K562 (cell line): ENCODE measurements around the gene GALNT17. TPM values are rescaled to one million over a fixed set of nuclear protein-coding genes. Genes with fewer than 3 reads are reported as not detected.

Experiments used
- ATAC-seq: fragments of 200-7000 bp; cut with Tn5 transposase; 3 replicates; pipeline ENCODE4 v1.9.1; 2020; ENCODE audit warnings: moderate library complexity
- BruUV-seq: library from RNA; stranded (reverse); fragments of 400-500 nt; replicated peaks from 2 replicates; lab custom pipeline; 2021; lab: Mats Ljungman, UMichigan
- CTCF ChIA-PET: fragments of 300-600 bp; formaldehyde crosslinking; extraction: SDS; loops from one replicate; lab custom pipeline; 2021; ENCODE audit warnings: low intra/inter-chr PET ratio; lab: Yijun Ruan, JAX
- POLR2A ChIA-PET: fragments of 300-600, 350-650 bp; sonication (Branson Sonifier 250); formaldehyde crosslinking; extraction: SDS; loops from one replicate; lab custom pipeline; 2021; ENCODE audit warnings: antibody characterized with exemption, inconsistent platforms; lab: Yijun Ruan, JAX
- DNase-seq, 4 experiments: peaks; one replicate each; pipeline versions ENCODE4 v3.0.0 to v3.0.0-alpha.2; 2011 to 2018; ENCODE audit warnings: low spot score in 3 of 4, mixed read lengths in 3 of 4; ENCODE audit errors: extremely low read depth in 1 of 4
- FAIRE-seq: peaks from 2 replicates; lab custom pipeline; 2011; peaks lifted over from hg19 to GRCh38; lab: Jason Lieb, UNC
- H2AFZ ChIP-seq: 2 replicates; pipeline ENCODE4 v1.6.0; 2011; ENCODE audit warnings: low read depth, low read length, control low read depth, inconsistent platforms
- H3K27ac ChIP-seq: fragments of 200-600 bp; 3 replicates; pipeline ENCODE4 v1.8.0; 2011; ENCODE audit warnings: low read depth, mild to moderate bottlenecking, control low read depth, inconsistent platforms, low read length, moderate library complexity, mixed read lengths; ENCODE audit errors: extremely low read depth
- H3K27me3 ChIP-seq, 2 experiments: fragments of 300-600 bp in 1 of 2; 2 replicates in 1 of 2; 3 replicates in 1 of 2; pipeline versions ENCODE4 v1.6.0 to v1.8.0; 2011; ENCODE audit warnings: inconsistent platforms in 2 of 2, low read length in 2 of 2, mild to moderate bottlenecking in 1 of 2, mixed read lengths in 1 of 2, moderate library complexity in 1 of 2; ENCODE audit not compliant: control insufficient read depth in 2 of 2, insufficient read depth in 2 of 2
- H3K36me3 ChIP-seq: fragments of 300-600 bp; 3 replicates; pipeline ENCODE4 v1.8.0; 2011; ENCODE audit warnings: mild to moderate bottlenecking, low read length, inconsistent platforms; ENCODE audit not compliant: control insufficient read depth, insufficient read depth
- H3K4me1 ChIP-seq, 2 experiments: fragments of 200-600 bp in 1 of 2; replicated peaks in 1 of 2; 2 replicates in 1 of 2; 3 replicates in 1 of 2; pipeline versions ENCODE4 v1.5.1 to v1.8.0; 2011; ENCODE audit warnings: inconsistent platforms in 2 of 2, low read length in 2 of 2, mild to moderate bottlenecking in 1 of 2, mixed read lengths in 1 of 2, moderate library complexity in 1 of 2; ENCODE audit not compliant: control insufficient read depth in 2 of 2, insufficient read depth in 2 of 2
- H3K4me2 ChIP-seq: 2 replicates; pipeline ENCODE4 v1.6.1; 2011; ENCODE audit warnings: low read length, control low read depth, inconsistent platforms, mixed read lengths; ENCODE audit not compliant: insufficient read depth
- H3K4me3 ChIP-seq: fragments of 200-600 bp; sonication (generic), shearing (Covaris generic); 2 replicates; pipeline ENCODE4 v1.5.1; 2016; ENCODE audit warnings: control low read depth, inconsistent platforms
- H3K79me2 ChIP-seq: fragments of 200-600 bp; 3 replicates; pipeline ENCODE4 v1.8.0; 2011; ENCODE audit warnings: low read length, inconsistent platforms; ENCODE audit not compliant: control insufficient read depth, insufficient read depth
- H3K9ac ChIP-seq, 2 experiments: 2 replicates each; pipeline versions ENCODE4 v1.6.0 to v1.6.1; 2011; ENCODE audit warnings: low read depth in 2 of 2, low read length in 2 of 2, control low read depth in 1 of 2, inconsistent platforms in 1 of 2, mild to moderate bottlenecking in 1 of 2, mixed read lengths in 1 of 2; ENCODE audit not compliant: insufficient read depth in 1 of 2
- H3K9me1 ChIP-seq: one replicate; pipeline ENCODE4 v1.6.0; 2011; ENCODE audit warnings: inconsistent platforms, mild to moderate bottlenecking, low read length, moderate library complexity; ENCODE audit not compliant: control insufficient read depth, insufficient read depth
- H3K9me3 ChIP-seq: replicated peaks from 2 replicates; pipeline ENCODE4 v1.5.1; 2011; ENCODE audit warnings: low read depth, low read length, inconsistent platforms; ENCODE audit not compliant: control insufficient read depth, insufficient read depth
- H4K20me1 ChIP-seq: replicated peaks from 2 replicates; pipeline ENCODE4 v1.6.1; 2011; ENCODE audit warnings: low read length, inconsistent platforms, mixed read lengths; ENCODE audit not compliant: control insufficient read depth, insufficient read depth
- BRCA1 ChIP-seq, 2 experiments: fragments of 450-650 bp in 1 of 2; sonication (generic) in 1 of 2; formaldehyde crosslinking in 1 of 2; IDR thresholded peaks; 2 replicates each; pipeline versions ENCODE4 v1.5.0 to v1.6.1; 2017 to 2020; ENCODE audit warnings: mild to moderate bottlenecking in 1 of 2, missing genetic modification reagents in 1 of 2
- ETV6 ChIP-seq, 3 experiments: fragments of 150-350 bp in 1 of 3; sonication (generic) in 1 of 3; formaldehyde crosslinking in 1 of 3; IDR thresholded peaks; 2 replicates each; pipeline versions ENCODE4 v1.6.1 to v1.8.0; 2014 to 2022; ENCODE audit warnings: borderline replicate concordance in 2 of 3, low read depth in 2 of 3, antibody characterized with exemption in 1 of 3, low read length in 1 of 3, mild to moderate bottlenecking in 1 of 3, missing genetic modification reagents in 1 of 3
- GABPB2 ChIP-seq: fragments of 250-450 bp; sonication (Bioruptor Pico); conservative IDR thresholded peaks from 2 replicates; pipeline ENCODE4 v1.5.1; 2021; ENCODE audit warnings: mild to moderate bottlenecking
- SNIP1 ChIP-seq: fragments of 450-650 bp; IDR thresholded peaks from 2 replicates; pipeline ENCODE4 v1.7.1; 2017; ENCODE audit warnings: low read depth, mild to moderate bottlenecking
- SOX6 ChIP-seq: fragments of 450-650 bp; IDR thresholded peaks from 2 replicates; pipeline ENCODE4 v1.6.1; 2014; ENCODE audit warnings: mild to moderate bottlenecking
- SRSF1 ChIP-seq: fragments of 200-400 bp; formaldehyde crosslinking; IDR thresholded peaks from 2 replicates; pipeline ENCODE4 v1.6.1; 2017; ENCODE audit warnings: mild to moderate bottlenecking, low read depth, low read length, moderate library complexity
- XRCC4 ChIP-seq: IDR thresholded peaks from one replicate; pipeline ENCODE4 v1.6.1; 2011; ENCODE audit not compliant: insufficient read depth, insufficient read length; ENCODE audit errors: extremely low read depth
- WGBS: fragments of 100-300 bp; shearing (Covaris generic); methylation state at CpG from one replicate; pipeline ENCODE4 v1.1.6; 2016; ENCODE audit warnings: low coverage, mixed read lengths; ENCODE audit not compliant: insufficient coverage; ENCODE audit errors: missing lambda C conversion rate; 5-methylcytosine and 5-hydroxymethylcytosine counted together
- in situ Hi-C: fragments of 300-500 bp; cut with MboI; formaldehyde crosslinking; loops from 4 replicates; pipeline ENCODE4 v1.15.0; 2018; ENCODE audit warnings: inconsistent platforms, mixed read lengths
- intact Hi-C: fragments of 100-400 bp; cut with micrococcal nuclease; formaldehyde crosslinking; loops from 2 replicates; pipeline ENCODE4 v1.14.2; 2022
- polyA plus RNA-seq, 8 experiments: library from polyadenylated mRNA; depleted of rRNA in 4 of 8; stranded (reverse) in 5 of 8; unstranded in 3 of 8; fragments of >200 nt; fragmentation: Nextera tagmentation in 2 of 8; fragmentation: Illumina TruSeq in 1 of 8; extraction: Ambion mirVana in 2 of 8; extraction: Trizol in 1 of 8; gene quantifications; 2 replicates each; pipeline versions ENCODE4 v1.2.1 to v1.2.3, GENCODE V29; 2011 to 2014; ENCODE audit warnings: inconsistent platforms in 1 of 8, missing spikeins in 1 of 8
- total RNA-seq, 7 experiments: library from RNA; depleted of rRNA in 6 of 7; stranded (reverse); fragments of >200 nt in 6 of 7; fragmentation: Illumina TruSeq in 2 of 7; extraction: Trizol in 2 of 7; gene quantifications; 2 replicates each; pipeline versions ENCODE4 v1.2.1 to v1.2.3, GENCODE V29; 2011 to 2021; ENCODE audit warnings: low replicate concordance in 1 of 7
- TF ChIP-seq, protein P1 (sequence below): fragments of 250-450 bp; sonication (Bioruptor Pico); IDR thresholded peaks from 2 replicates; pipeline ENCODE4 v1.4.0; 2020; ENCODE audit warnings: mild to moderate bottlenecking, moderate library complexity

Gene GALNT17
- total and polyA plus RNA-seq, 9 of the 15 experiments (the other 6 are each of a cell fraction or from before 2014, with no cell fraction given) = not detected

GRCh38 chr7:71439321-71439720 is 307.4 kb downstream of the GALNT17 start:
- H3K9me3 ChIP-seq = no peaks in the 10 kb centered on the region

More at GRCh38 chr7:71439321-71439720, 307.4 kb downstream of the GALNT17 start:
- H3K4me3 ChIP-seq = no peak overlapping the region
- H3K36me3 ChIP-seq = no peaks in the 10 kb centered on the region
- CTCF ChIA-PET = no interaction called here
- POLR2A ChIA-PET = no interaction called here
- H3K9ac ChIP-seq = no peak overlapping the region
- in situ Hi-C loops (no loop called here), intact Hi-C loops (no loop called here)
- no TSS peak for BruUV-seq
- ATAC-seq = no peak
- FAIRE-seq = no peak
- WGBS = 2% methylated on average over 7 of the region's 7 CpGs
- H3K27ac ChIP-seq = no peak overlapping the region
- H3K4me2 ChIP-seq = no peak overlapping the region
- H3K4me1 ChIP-seq = no peaks in the 10 kb centered on the region
- H4K20me1 ChIP-seq = no peaks in the 10 kb centered on the region
- H3K79me2 ChIP-seq = no peaks in the 10 kb centered on the region
- no peaks in the 10 kb centered on the region for H3K9me1 ChIP-seq
- no peak for DNase-seq
- TF ChIP-seq SNIP1 (no peak), GABPB2 (CRISPR knock-in tag) (no peak), SOX6 (no peak), SRSF1 (no peak), BRCA1 (IDR thresholded peaks at IDR 0.05) (no peak), BRCA1 (CRISPR knock-in tag; IDR thresholded peaks at IDR 0.05) (no peak), ETV6 (IDR thresholded peaks at IDR 0.05; ENCODE audit: borderline replicate concordance in 1 of 2, low read depth in 2 of 2, low read length in 1 of 2) (no peak), ETV6 (CRISPR knock-in tag; IDR thresholded peaks at IDR 0.05; ENCODE audit: borderline replicate concordance) (no peak), XRCC4 (no peak)
- TF ChIP-seq, protein P1, sequence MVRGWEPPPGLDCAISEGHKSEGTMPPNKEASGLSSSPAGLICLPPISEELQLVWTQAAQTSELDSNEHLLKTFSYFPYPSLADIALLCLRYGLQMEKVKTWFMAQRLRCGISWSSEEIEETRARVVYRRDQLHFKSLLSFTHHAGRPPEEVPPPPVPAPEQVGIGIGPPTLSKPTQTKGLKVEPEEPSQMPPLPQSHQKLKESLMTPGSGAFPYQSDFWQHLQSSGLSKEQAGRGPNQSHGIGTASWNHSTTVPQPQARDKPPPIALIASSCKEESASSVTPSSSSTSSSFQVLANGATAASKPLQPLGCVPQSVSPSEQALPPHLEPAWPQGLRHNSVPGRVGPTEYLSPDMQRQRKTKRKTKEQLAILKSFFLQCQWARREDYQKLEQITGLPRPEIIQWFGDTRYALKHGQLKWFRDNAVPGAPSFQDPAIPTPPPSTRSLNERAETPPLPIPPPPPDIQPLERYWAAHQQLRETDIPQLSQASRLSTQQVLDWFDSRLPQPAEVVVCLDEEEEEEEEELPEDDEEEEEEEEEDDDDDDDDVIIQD = no peak
- peaks cover 2 to 14% of the 10 kb centered on the region in 2 experiments; a peak in 3 of 5 replicates for H3K27me3 ChIP-seq
- no peak overlapping the region for H2AFZ ChIP-seq
